GM12864 (cell line): ENCODE results near the gene BRIP1.

Experiments used
- DNase-seq: peaks from one replicate; pipeline ENCODE4 v3.0.0-alpha.2; 2011; ENCODE audit warnings: low read depth
- H3K4me3 ChIP-seq: 2 replicates; pipeline ENCODE4 v1.5.1; 2011; ENCODE audit warnings: mild to moderate bottlenecking, low read depth, low read length, control low read depth
- CTCF ChIP-seq: IDR thresholded peaks from 2 replicates; pipeline ENCODE4 v1.5.1; 2011; ENCODE audit warnings: low read depth, mild to moderate bottlenecking, moderate library complexity, low read length, control low read depth, inconsistent platforms; ENCODE audit errors: missing control alignments

The BRIP1 gene

GRCh38 chr17:61875804-61876203 lies 12.5 kb upstream of the BRIP1 start:
- TF ChIP-seq CTCF, result no peak
- no peak overlapping the region for H3K4me3 ChIP-seq
- DNase-seq, result no peak

GRCh38 chr17:61875285-61875684 lies 12.0 kb upstream of the BRIP1 start:
- TF ChIP-seq CTCF, result no peak
- no peak for DNase-seq
- no peak overlapping the region for H3K4me3 ChIP-seq

- no peak for TF ChIP-seq CTCF
- no peak overlapping the region for H3K4me3 ChIP-seq
- DNase-seq, result no peak
These were observed 10.7 kb upstream of the BRIP1 start for GRCh38 chr17:61874075-61874474.

- no peak for TF ChIP-seq CTCF
- DNase-seq, result no peak
- no peak overlapping the region for H3K4me3 ChIP-seq
These were observed 8.8 kb upstream of the BRIP1 start for GRCh38 chr17:61872099-61872498.

GRCh38 chr17:61869138-61869537 lies 5.8 kb upstream of the BRIP1 start:
- no peak for TF ChIP-seq CTCF

GRCh38 chr17:61868074-61868473 lies 4.7 kb upstream of the BRIP1 start:
- H3K4me3 ChIP-seq, result no peak overlapping the region
- no peak for TF ChIP-seq CTCF
- no peak for DNase-seq

More at GRCh38 chr17:61869138-61869537, 5.8 kb upstream of the BRIP1 start:
- no peak for DNase-seq
- H3K4me3 ChIP-seq, result no peak overlapping the region

GRCh38 chr17:61867033-61867432 lies 3.7 kb upstream of the BRIP1 start:
- H3K4me3 ChIP-seq, result no peak overlapping the region
- DNase-seq, result no peak
- no peak for TF ChIP-seq CTCF
